Measurements from ENCODE around the gene KAT6B. TPM values are rescaled to one million over a fixed set of nuclear protein-coding genes. Genes with fewer than 3 reads are reported as not detected.

KAT6B gene
- total and polyA plus RNA-seq, 2 of the 8 experiments (the other 6 are each of a cell fraction or from before 2014, with no cell fraction given) = 7.3 to 30.8 TPM

DNA sequence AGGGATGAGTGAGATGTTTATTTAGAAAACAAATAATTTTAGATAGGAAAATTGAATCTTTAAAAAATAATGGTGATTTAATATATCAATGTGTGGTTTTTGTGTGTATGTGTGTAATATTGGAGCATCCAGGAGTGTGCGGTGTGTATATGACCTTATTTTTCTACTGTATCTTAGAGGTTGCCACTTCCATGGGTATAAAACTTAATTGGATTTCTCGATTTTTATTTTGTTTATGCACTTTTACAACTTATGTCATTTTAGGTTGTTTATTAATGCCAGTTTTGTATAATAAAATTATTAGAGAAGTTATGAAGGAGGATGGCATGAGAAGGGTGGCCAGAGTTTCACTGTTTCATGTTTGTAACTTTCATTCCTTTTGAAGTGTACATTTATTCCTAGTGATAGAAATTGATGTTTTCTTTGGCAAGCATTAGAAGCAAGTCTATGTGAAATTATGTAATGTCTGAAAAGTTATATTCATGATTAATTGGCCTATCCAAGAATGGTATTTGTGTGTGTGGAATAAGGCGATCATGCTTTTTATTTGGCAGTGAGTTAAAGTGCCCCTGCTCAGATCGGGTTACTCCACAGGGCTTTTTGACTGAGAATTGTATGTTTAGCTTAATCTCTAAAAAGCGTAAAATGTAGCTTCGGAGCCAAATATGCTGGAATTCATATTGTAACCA is 110.3 kb downstream of the KAT6B start:
- H3K9me3 ChIP-seq (ENCODE audit: insufficient read depth in 2 of 2, low read depth in 1 of 2, low read length in 1 of 2) = no peaks in the 10 kb centered on the region
- no peak overlapping the region for H2AK5ac ChIP-seq (ENCODE audit: low read depth, low read length)
- peaks cover 0 to 12% of the 10 kb centered on the region in 2 experiments; a peak in 2 of 4 replicates for H3K79me2 ChIP-seq (ENCODE audit: control insufficient read depth in 1 of 2, insufficient read depth in 2 of 2, low read length in 2 of 2)
- H4K8ac ChIP-seq (ENCODE audit: extremely low read depth, insufficient read depth, low read length) = no peak overlapping the region
- H3K27me3 ChIP-seq (replicated peaks in 1 of 4; ENCODE audit: control insufficient read depth in 3 of 4, extremely low read depth in 1 of 4, insufficient read depth in 3 of 4, low read length in 3 of 4) = no peaks in the 10 kb centered on the region
- H3K27ac ChIP-seq (ENCODE audit: low read depth, low read length) = no peak overlapping the region
- WGBS, 2 experiments (ENCODE audit: extremely low coverage in 1 of 2, insufficient coverage in 1 of 2, insufficient read length in 1 of 2, insufficient replicate concordance in 2 of 2, low coverage in 1 of 2, low lambda C conversion rate in 2 of 2, missing lambda C conversion rate in 1 of 2) = 81% methylated on average over 6 of the region's 6 CpGs; no CpG with 5 or more reads in 1 of the 2 experiments
- no peak overlapping the region for H3K56ac ChIP-seq (replicated peaks; ENCODE audit: insufficient read length, low read depth, low read length)
- no peak overlapping the region for H3K9ac ChIP-seq (replicated peaks in 1 of 4; ENCODE audit: extremely low read depth in 1 of 4, low read depth in 3 of 4, low read length in 3 of 4)
- ChIA-PET POLR2A (ENCODE audit: partially characterized antibody) (no interaction called here), CTCF (ENCODE audit: partially characterized antibody) (no interaction called here)
- H4K20me1 ChIP-seq (replicated peaks in 1 of 2; ENCODE audit: control insufficient read depth in 1 of 2, insufficient read depth in 2 of 2, low read length in 2 of 2) = peaks cover 0 to 2% of the 10 kb centered on the region in 2 experiments
- no peak overlapping the region for H2BK12ac ChIP-seq (ENCODE audit: low read depth, low read length)
- H2BK5ac ChIP-seq (ENCODE audit: low read depth, low read length) = no peak overlapping the region
- no peak overlapping the region for H3K4me3 ChIP-seq (ENCODE audit: extremely low read depth in 1 of 4, insufficient read depth in 2 of 4, low read depth in 3 of 4, low read length in 4 of 4)
- H3K4me2 ChIP-seq (ENCODE audit: insufficient read depth in 1 of 2, low read depth in 2 of 2, low read length in 2 of 2) = no peak overlapping the region
- H4K91ac ChIP-seq (replicated peaks; ENCODE audit: insufficient read length, low read length) = no peak overlapping the region
- no peaks in the 10 kb centered on the region for H3K23me2 ChIP-seq (ENCODE audit: low read depth, low read length)
- H3K4me1 ChIP-seq (replicated peaks in 1 of 4; ENCODE audit: control insufficient read depth in 3 of 4, insufficient read depth in 4 of 4, low read length in 3 of 4) = peaks cover 0 to 6% (median 2%) of the 10 kb centered on the region in 4 experiments; a peak in 2 of 7 replicates
- H3K36me3 ChIP-seq (ENCODE audit: control insufficient read depth in 2 of 4, insufficient read depth in 4 of 4, low read length in 3 of 4) = no peaks in the 10 kb centered on the region
- no peak overlapping the region for H3K4ac ChIP-seq (replicated peaks; ENCODE audit: insufficient read length, low read depth, low read length)
- H3K14ac ChIP-seq (ENCODE audit: insufficient read length) = no peak overlapping the region
- no peak overlapping the region for H3K18ac ChIP-seq (ENCODE audit: extremely low read depth, low read length)
- H2BK20ac ChIP-seq (ENCODE audit: low read length) = no peak overlapping the region
- no peak overlapping the region for H2BK15ac ChIP-seq (ENCODE audit: low read length)
- TF ChIP-seq JUN (IDR thresholded peaks at IDR 0.05; ENCODE audit: low read depth, low read length) = no peak
- no peak for TF ChIP-seq MAFK (IDR thresholded peaks at IDR 0.05; ENCODE audit: low read depth, low read length)
- H4K5ac ChIP-seq (ENCODE audit: insufficient read length, low read depth, low read length) = no peak overlapping the region
- no peak overlapping the region for H2AFZ ChIP-seq (ENCODE audit: low read length)
- H2BK120ac ChIP-seq (replicated peaks; ENCODE audit: low read depth, low read length) = no peak overlapping the region
- DNase-seq (ENCODE audit: low read depth in 1 of 2, low spot score in 2 of 2) (no peak), FAIRE-seq (no peak)
- H3K23ac ChIP-seq (ENCODE audit: insufficient read length) = no peak overlapping the region
- H3K79me1 ChIP-seq (ENCODE audit: low read depth, low read length) = no peaks in the 10 kb centered on the region; the same call in 1 of the 2 replicates

Data from H1 (cell line).